ENCODE data around the gene HCN2.

Gene HCN2

GRCh38 chr19:644789-645188 is 55.1 kb downstream of the HCN2 start:
- in situ Hi-C loops (cut with HindIII; ENCODE audit: low pct_ligation_motif_present, low pct_unique_long_range_greater_than_20kb, low sequenced_read_pairs) = no loop called here

DNA sequence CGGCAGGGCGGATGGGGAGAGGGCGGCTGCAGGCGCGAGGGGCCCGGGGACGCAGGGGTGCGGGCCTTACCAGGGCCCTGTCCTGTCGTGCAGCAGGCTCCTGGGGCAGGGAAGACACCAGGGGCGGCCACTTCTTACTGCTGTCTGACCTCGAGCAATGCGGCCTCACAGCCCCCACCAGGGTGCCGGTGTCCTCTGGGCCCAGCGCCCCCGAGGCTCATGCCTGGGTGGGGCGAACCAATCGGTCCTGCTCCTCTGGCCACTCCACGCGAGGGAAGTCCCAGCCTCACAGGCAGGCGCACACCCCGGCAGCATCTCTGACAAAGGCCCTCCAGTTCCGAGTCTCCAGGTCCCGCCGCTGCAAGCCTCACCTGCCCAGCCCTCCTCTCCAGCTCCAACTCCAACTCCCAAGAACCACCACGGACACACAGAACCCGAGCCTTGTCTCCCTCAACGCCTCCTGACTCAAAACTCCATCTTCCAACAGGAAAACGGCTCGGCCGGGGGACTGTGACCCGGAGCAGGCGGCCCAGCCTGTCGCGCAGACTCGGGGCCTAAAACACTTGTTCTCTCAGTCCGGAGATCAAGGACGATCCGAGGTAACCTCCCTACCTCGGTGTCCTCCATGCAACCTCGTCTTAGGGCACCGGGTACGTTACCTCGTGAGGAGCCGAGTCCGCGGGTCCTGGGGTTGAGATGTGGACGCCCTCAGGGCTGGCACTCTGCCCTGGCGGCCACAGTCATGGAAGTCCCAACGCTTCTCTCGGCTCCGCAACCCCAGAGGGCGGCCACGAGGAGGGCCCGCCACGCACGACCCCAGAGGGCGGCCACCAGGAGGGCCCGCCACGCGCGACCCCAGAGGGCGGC is 56.5 kb downstream of the HCN2 start:
- no peak for DNase-seq
- in situ Hi-C loops (cut with HindIII; ENCODE audit: low pct_ligation_motif_present, low pct_unique_long_range_greater_than_20kb, low sequenced_read_pairs) = no loop called here

More at GRCh38 chr19:644789-645188, 55.1 kb downstream of the HCN2 start:
- no peak for DNase-seq

DNA sequence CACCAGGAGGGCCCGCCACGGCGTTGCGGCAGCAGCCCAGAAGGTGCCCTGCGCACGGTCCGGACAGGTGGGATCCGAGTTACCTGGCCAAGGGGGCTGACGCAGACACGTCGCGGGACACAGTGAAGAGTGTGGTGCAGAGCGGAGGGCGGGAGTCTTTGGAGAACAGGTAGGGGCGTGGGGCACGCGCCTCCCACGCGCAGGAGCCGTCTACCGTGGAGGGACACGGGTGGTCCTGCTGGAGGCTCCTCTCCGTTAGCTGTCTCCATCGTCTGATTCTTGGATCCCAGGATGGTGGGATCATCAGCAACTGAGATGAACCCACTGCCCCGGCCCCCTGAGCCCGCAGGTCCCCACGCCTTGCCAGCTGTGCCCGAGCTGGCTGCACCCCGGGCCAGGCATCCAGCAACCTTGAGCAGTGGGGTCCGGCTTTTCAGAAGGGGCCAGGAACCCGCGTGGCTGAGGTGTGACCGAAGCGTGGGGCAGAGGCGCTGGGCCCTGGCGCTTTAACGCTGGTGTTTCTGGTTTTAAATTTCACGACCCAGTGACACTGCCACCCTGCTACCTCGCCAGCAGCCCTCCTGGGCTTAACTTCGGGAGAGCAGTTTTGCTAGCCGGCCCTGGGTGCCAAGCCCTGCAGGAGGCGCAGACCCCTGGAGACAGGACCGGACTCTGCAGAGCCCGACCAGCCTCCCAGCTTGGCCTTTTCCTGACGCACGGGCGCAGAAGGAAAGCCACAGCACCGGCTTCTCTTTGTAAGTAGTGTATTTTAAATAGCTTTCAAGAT is 57.3 kb downstream of the HCN2 start:
- no peak for DNase-seq
- in situ Hi-C loops (cut with HindIII; ENCODE audit: low pct_ligation_motif_present, low pct_unique_long_range_greater_than_20kb, low sequenced_read_pairs) = no loop called here

- in situ Hi-C loops (cut with HindIII; ENCODE audit: low pct_ligation_motif_present, low pct_unique_long_range_greater_than_20kb, low sequenced_read_pairs) = no loop called here
- DNase-seq = no peak
Measured at GRCh38 chr19:647566-648284, 58.0 kb downstream of the HCN2 start.

GRCh38 chr19:648305-648704 is 58.6 kb downstream of the HCN2 start:
- in situ Hi-C loops (cut with HindIII; ENCODE audit: low pct_ligation_motif_present, low pct_unique_long_range_greater_than_20kb, low sequenced_read_pairs) = no loop called here
- no peak for DNase-seq

DNA sequence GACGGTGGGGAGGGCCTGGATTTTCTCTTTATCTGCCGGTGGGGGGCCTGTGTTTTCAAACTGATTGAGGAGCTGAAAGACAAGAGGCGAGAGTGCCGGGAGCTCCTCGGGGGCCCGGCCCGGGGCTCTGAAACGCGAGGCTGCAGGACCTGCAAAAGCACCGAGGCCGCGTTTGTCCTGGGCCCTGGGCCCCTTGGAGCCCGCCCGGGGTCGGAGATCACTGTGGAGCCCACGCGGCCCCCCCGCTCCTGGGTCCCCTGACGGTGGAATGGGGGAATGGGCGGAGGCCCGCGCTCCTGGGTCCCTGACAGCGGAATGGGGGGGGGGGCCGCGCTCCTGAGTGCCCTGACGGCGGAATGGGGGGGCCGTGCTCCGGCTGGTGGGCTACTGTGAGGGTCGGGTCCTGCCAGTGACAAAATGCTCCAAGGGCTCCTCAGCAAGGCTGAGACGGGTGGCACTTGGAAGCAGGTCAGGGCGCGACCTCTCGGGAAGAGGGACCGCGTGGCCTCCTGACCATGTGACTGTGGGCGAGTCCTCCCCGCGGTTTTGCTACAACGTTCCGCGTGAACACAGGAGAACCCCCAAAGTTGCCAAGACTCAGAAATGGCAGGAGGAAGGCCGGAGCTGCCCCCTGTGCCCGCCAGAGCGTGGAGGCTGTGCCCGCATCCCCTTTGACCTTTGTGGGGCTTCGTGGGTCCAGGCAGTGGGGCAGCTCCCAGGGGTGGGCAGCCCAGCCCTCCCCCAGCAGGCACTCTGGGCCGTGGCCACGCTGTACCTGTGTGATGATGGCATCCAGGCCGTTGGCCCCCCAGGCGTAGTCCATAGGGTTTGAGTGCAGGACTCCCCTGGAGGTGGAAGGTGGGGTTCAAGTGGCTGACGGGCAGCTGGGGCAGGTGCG is 59.5 kb downstream of the HCN2 start:
- in situ Hi-C loops (cut with HindIII; ENCODE audit: low pct_ligation_motif_present, low pct_unique_long_range_greater_than_20kb, low sequenced_read_pairs) = no loop called here
- DNase-seq = no peak

- in situ Hi-C loops (cut with HindIII; ENCODE audit: low pct_ligation_motif_present, low pct_unique_long_range_greater_than_20kb, low sequenced_read_pairs) = no loop called here
Measured at GRCh38 chr19:650121-650520, 60.4 kb downstream of the HCN2 start.

DNA sequence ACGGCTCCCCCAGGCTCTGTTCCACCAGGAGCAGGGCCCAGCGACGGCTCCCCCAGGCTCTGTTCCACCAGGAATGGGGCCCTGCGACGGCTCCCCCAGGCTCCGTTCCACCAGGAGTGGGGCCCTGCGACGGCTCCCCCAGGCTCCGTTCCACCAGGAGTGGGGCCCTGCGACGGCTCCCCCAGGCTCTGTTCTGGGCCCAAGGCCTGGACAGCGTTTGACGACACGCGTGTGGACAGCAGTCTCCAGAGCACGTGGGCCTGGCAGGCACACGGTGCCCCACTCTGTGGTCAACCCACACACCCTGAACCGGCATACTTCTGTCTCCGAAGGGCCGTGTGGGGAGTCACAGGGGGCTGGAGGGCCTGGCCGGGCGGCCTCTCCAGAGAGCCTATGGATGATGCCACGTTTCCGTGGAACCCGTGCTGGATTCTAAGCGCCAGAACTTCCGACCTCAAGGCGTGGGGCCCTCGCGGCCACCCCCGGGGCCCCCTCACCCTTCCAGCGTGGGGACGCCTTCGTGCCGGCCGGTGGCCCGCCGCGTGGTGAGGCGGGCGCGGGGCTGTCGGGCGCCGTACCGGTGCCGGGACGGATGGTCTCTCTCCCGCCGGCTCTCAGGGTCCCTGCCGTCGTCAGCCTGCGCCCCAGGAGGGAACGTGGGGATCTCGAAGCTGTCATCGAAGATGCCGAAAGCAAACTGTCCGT is 61.6 kb downstream of the HCN2 start:
- in situ Hi-C loops (cut with HindIII; ENCODE audit: low pct_ligation_motif_present, low pct_unique_long_range_greater_than_20kb, low sequenced_read_pairs) = no loop called here
- DNase-seq = no peak

More at GRCh38 chr19:650121-650520, 60.4 kb downstream of the HCN2 start:
- DNase-seq = no peak

DNA sequence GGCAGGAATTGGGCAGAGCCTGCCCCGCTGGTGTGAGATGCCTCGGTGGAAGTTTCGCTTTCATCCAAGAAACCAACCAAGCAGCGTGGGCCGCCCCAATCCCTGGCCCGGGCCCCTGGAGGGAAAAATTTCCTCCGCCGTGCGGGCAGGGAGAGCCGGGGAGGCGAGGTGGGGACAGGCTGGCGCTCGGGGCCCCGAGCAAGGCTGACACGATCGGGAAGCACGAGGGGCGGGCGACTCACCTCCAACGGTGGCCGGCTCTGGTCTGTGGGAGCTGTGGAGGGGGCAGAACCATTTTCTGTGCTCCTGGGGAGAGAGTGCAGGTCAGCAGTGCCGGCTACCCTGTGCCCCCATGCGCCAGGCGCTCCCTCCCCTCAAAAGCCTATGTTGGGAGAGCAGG is 62.3 kb downstream of the HCN2 start:
- in situ Hi-C loops (cut with HindIII; ENCODE audit: low pct_ligation_motif_present, low pct_unique_long_range_greater_than_20kb, low sequenced_read_pairs) = no loop called here

GRCh38 chr19:652467-653389 is 63.0 kb downstream of the HCN2 start:
- in situ Hi-C loops (cut with HindIII; ENCODE audit: low pct_ligation_motif_present, low pct_unique_long_range_greater_than_20kb, low sequenced_read_pairs) = no loop called here
- DNase-seq = no peak

More for the DNA sequence above, 62.3 kb downstream of the HCN2 start:
- DNase-seq = no peak

GRCh38 chr19:653425-653824 is 63.7 kb downstream of the HCN2 start:
- in situ Hi-C loops (cut with HindIII; ENCODE audit: low pct_ligation_motif_present, low pct_unique_long_range_greater_than_20kb, low sequenced_read_pairs) = no loop called here
- no peak for DNase-seq

DNA sequence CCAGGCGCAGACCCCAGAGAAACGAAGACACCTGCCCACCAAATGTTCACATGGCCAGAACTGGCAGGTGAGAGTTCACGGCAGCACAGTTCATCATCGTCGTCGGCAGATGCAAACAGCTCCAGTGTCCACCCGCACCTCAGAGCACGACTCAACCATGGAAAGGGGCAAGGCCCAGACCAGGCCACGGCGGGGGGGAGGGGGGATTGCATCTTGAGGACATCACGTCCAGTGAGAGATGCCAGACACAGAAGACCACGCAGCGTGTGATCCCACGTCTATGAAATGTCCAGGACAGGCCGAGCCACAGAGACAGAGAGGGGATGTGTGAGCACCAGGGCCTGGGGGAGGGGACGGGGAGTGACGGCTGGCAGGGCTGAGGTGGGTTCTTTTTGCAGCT is 66.0 kb downstream of the HCN2 start:
- no peak for DNase-seq

GRCh38 chr19:656751-657559 is 67.3 kb downstream of the HCN2 start:
- in situ Hi-C loops (cut with HindIII; ENCODE audit: low pct_ligation_motif_present, low pct_unique_long_range_greater_than_20kb, low sequenced_read_pairs) = no loop called here
- DNase-seq = no peak

More for the DNA sequence above, 66.0 kb downstream of the HCN2 start:
- in situ Hi-C loops (cut with HindIII; ENCODE audit: low pct_ligation_motif_present, low pct_unique_long_range_greater_than_20kb, low sequenced_read_pairs) = no loop called here

- in situ Hi-C loops (cut with HindIII; ENCODE audit: low pct_ligation_motif_present, low pct_unique_long_range_greater_than_20kb, low sequenced_read_pairs) = no loop called here
- DNase-seq = no peak
Measured at GRCh38 chr19:657611-658010, 67.9 kb downstream of the HCN2 start.

DNA sequence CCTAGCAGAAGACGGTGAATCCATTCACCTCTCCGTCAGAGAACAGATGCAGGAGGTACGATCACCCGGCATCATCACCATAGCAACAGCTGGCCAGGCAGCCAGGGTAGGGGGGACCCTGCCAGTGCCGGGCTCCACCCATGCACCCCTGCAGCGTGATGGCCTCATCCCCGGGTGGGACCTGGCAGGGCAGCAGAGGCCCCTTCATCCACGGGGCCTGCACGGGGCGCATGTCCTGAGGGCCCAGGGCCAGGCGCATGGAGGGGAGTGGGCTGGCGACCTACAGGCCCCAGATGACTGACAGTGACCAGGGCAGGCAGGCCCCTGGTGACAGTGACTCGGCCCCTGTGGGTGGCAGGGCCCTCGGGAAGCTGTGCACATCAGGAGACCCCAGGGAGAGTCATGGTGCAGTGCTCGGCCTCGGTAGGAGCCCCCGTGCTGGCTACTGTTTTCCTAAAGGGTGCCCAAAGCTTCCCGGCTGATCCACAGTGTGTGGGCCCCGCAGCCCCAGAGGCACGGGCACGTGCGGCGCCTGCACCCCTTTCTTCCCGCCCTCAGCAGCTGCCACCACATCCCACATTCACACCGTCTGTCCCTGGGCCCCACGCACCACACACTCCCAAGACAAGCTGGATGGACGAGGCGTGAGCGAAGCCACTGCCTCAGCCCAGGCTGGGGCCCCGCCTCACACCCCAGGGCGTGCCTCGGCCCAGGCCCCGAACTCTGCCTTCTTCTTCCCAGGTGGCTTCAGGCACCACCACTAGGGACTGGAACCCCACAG is 68.6 kb downstream of the HCN2 start:
- DNase-seq = no peak

More for the DNA sequence above, 68.6 kb downstream of the HCN2 start:
- in situ Hi-C loops (cut with HindIII; ENCODE audit: low pct_ligation_motif_present, low pct_unique_long_range_greater_than_20kb, low sequenced_read_pairs) = no loop called here

All from ACHN (cell line).